Keratinocyte (primary cell): Measurements from ENCODE around the gene CINP. TPM values are rescaled to one million over a fixed set of nuclear protein-coding genes. Genes with fewer than 3 reads are reported as not detected.

ENCODE experiments used
- DNase-seq: peaks from one replicate; pipeline ENCODE4 v3.0.0-alpha.2; 2011; ENCODE audit warnings: low read depth, missing footprints, low spot score
- FAIRE-seq: peaks from 2 replicates; lab custom pipeline; 2011; peaks lifted over from hg19 to GRCh38; lab: Jason Lieb, UNC
- H2AFZ ChIP-seq: 2 replicates; pipeline ENCODE4 v1.6.0; 2012; ENCODE audit warnings: low read length, control low read depth, inconsistent platforms; ENCODE audit not compliant: control insufficient read depth
- H3K27ac ChIP-seq: 2 replicates; pipeline ENCODE4 v1.5.1; 2011; ENCODE audit warnings: low read length; ENCODE audit not compliant: control insufficient read depth, insufficient read depth
- H3K27me3 ChIP-seq: 3 replicates; pipeline ENCODE4 v1.6.0; 2011; ENCODE audit warnings: low read length; ENCODE audit not compliant: control insufficient read depth, insufficient read depth; ENCODE audit errors: extremely low read depth
- H3K36me3 ChIP-seq, 2 experiments: 2 replicates in 1 of 2; 3 replicates in 1 of 2; pipeline ENCODE4 v1.5.1; 2011; ENCODE audit warnings: low read length in 2 of 2, mild to moderate bottlenecking in 1 of 2; ENCODE audit not compliant: control insufficient read depth in 2 of 2, insufficient read depth in 2 of 2; ENCODE audit errors: extremely low read depth in 1 of 2
- H3K4me1 ChIP-seq: 3 replicates; pipeline ENCODE4 v1.5.1; 2011; ENCODE audit warnings: low read length; ENCODE audit not compliant: control insufficient read depth, insufficient read depth; ENCODE audit errors: extremely low read depth
- H3K4me2 ChIP-seq: 3 replicates; pipeline ENCODE4 v1.6.0; 2011; ENCODE audit warnings: low read depth, low read length; ENCODE audit not compliant: control insufficient read depth, insufficient read depth; ENCODE audit errors: extremely low read depth
- H3K4me3 ChIP-seq, 3 experiments: fragments of 200-600 bp in 1 of 3; sonication (generic) in 1 of 3; 2 replicates in 2 of 3; 3 replicates in 1 of 3; pipeline ENCODE4 v1.5.1; 2011 to 2016; ENCODE audit warnings: low read length in 3 of 3, mild to moderate bottlenecking in 3 of 3, control low read depth in 2 of 3, inconsistent platforms in 1 of 3, low read depth in 1 of 3, mixed read lengths in 1 of 3, mixed run types in 1 of 3, moderate library complexity in 1 of 3; ENCODE audit not compliant: control insufficient read depth in 2 of 3, insufficient read depth in 2 of 3; ENCODE audit errors: extremely low read depth in 1 of 3
- H3K79me2 ChIP-seq: 2 replicates; pipeline ENCODE4 v1.6.0; 2012; ENCODE audit warnings: low read length; ENCODE audit not compliant: control insufficient read depth, insufficient read depth
- H3K9ac ChIP-seq: 3 replicates; pipeline ENCODE4 v1.6.0; 2011; ENCODE audit warnings: low read length; ENCODE audit not compliant: control insufficient read depth, insufficient read depth; ENCODE audit errors: extremely low read depth
- H3K9me1 ChIP-seq: 3 replicates; pipeline ENCODE4 v1.6.0; 2011; ENCODE audit warnings: low read length; ENCODE audit not compliant: control insufficient read depth, insufficient read depth; ENCODE audit errors: extremely low read depth
- H3K9me3 ChIP-seq: 2 replicates; pipeline ENCODE4 v1.5.1; 2012; ENCODE audit warnings: low read depth, low read length; ENCODE audit not compliant: control insufficient read depth
- H4K20me1 ChIP-seq: 3 replicates; pipeline ENCODE4 v1.6.0; 2011; ENCODE audit warnings: low read length; ENCODE audit not compliant: control insufficient read depth, insufficient read depth; ENCODE audit errors: extremely low read depth
- EZH2 ChIP-seq: IDR thresholded peaks from one replicate; pipeline ENCODE4 v1.6.1; 2012; ENCODE audit warnings: inconsistent platforms, mild to moderate bottlenecking, low read length, moderate library complexity
- dilution Hi-C: fragments of 300-500 bp; cut with MboI; formaldehyde crosslinking; loops from one replicate; pipeline ENCODE4 v1.7.0; 2020; ENCODE audit warnings: low sequenced_read_pairs; ENCODE audit not compliant: extremely low pct_ligation_motif_present
- polyA plus RNA-seq, 5 experiments: library from polyadenylated mRNA; depleted of rRNA in 3 of 5; stranded (reverse) in 3 of 5; stranded (forward) in 1 of 5; unstranded in 1 of 5; fragments of >200 nt; gene quantifications; 1 replicate in 1 of 5; 2 replicates in 3 of 5; 3 replicates in 1 of 5; pipeline versions ENCODE4 v1.2.1 to v1.2.3, GENCODE V29; 2011 to 2012; ENCODE audit warnings: missing spikeins in 2 of 5, low read depth in 1 of 5, low replicate concordance in 1 of 5
- TF ChIP-seq, protein P1 (sequence below), 3 experiments: IDR thresholded peaks in 1 of 3; conservative IDR thresholded peaks in 1 of 3; optimal IDR thresholded peaks in 1 of 3; 2 replicates in 2 of 3; 3 replicates in 1 of 3; pipeline versions ENCODE3 to v1.5.1; 2011; ENCODE audit warnings: low read length in 3 of 3, mild to moderate bottlenecking in 3 of 3, moderate library complexity in 2 of 3, control low read depth in 1 of 3, inconsistent platforms in 1 of 3; ENCODE audit not compliant: insufficient read depth in 2 of 3; ENCODE audit errors: extremely low read depth in 1 of 3

Gene CINP
- polyA plus RNA-seq, 1 donor (not counting 4 experiments of a cell fraction or from before 2014, with no cell fraction given): 49.3 TPM

DNA sequence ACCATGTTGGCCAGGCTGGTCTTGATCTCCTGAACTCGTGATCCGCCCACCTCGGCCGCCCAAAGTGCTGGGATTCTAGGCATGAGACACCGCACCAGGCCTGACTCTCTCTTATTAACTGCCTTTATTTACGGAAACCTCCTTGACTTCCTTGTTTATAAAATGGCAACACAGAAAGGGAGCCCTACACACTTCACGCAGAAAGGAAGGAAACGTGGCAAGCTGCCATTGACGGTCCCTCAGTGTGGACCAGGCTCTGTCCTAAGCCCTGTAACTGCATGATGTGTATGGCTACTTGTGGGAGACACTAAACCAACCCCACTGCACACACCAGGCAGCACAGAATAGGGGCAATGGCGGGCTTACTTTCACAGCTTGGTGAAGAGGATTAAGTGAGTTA is 11.7 kb downstream of the CINP start:
- Histone ChIP-seq H2AFZ (no peak overlapping the region), H3K4me3 (no peak overlapping the region), H3K9me3 (no peaks in the 10 kb centered on the region), H3K9me1 (no peaks in the 10 kb centered on the region), H4K20me1 (no peaks in the 10 kb centered on the region), H3K4me2 (no peak overlapping the region), H3K27ac (no peak overlapping the region), H3K27me3 (no peaks in the 10 kb centered on the region), H3K9ac (no peak overlapping the region), H3K4me1 (no peaks in the 10 kb centered on the region), H3K79me2 (no peaks in the 10 kb centered on the region), H3K36me3 (peaks cover 22 to 25% of the 10 kb centered on the region in 2 experiments)
- no peak for TF ChIP-seq EZH2
- TF ChIP-seq, protein P1, sequence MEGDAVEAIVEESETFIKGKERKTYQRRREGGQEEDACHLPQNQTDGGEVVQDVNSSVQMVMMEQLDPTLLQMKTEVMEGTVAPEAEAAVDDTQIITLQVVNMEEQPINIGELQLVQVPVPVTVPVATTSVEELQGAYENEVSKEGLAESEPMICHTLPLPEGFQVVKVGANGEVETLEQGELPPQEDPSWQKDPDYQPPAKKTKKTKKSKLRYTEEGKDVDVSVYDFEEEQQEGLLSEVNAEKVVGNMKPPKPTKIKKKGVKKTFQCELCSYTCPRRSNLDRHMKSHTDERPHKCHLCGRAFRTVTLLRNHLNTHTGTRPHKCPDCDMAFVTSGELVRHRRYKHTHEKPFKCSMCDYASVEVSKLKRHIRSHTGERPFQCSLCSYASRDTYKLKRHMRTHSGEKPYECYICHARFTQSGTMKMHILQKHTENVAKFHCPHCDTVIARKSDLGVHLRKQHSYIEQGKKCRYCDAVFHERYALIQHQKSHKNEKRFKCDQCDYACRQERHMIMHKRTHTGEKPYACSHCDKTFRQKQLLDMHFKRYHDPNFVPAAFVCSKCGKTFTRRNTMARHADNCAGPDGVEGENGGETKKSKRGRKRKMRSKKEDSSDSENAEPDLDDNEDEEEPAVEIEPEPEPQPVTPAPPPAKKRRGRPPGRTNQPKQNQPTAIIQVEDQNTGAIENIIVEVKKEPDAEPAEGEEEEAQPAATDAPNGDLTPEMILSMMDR (optimal IDR thresholded peaks at IDR 0.05 in 1 of 3, IDR thresholded peaks at IDR 0.05 in 1 of 3, conservative IDR thresholded peaks at IDR 0.05 in 1 of 3; ENCODE audit: extremely low read depth in 1 of 3, insufficient read depth in 2 of 3, low read length in 3 of 3): no peak
- dilution Hi-C loops: no loop called here
- FAIRE-seq: no peak
- no peak for DNase-seq

DNA sequence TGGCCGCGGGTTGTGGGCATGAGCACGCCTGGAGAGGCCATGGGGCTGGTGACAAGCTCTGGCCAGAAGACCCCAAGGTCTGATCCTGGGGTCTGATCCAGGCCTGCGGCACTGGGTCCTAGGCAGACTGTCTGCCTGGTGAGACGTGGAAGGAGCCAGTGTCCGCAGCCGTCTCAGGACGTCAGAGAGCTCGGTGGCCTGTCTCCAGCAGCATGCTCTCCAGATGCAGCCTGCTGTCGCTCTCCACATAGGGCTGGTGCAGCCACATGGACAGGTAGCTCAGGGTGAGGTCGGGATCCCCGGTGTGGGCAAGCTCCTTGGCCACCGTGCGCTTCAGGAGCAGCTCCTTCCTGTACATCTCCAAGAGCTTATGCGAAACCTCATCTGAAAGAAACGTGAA is 14.3 kb downstream of the CINP start:
- no peak overlapping the region for H3K4me2 ChIP-seq
- no peaks in the 10 kb centered on the region for H3K27me3 ChIP-seq
- dilution Hi-C loops: no loop called here
- H3K27ac ChIP-seq: no peak overlapping the region
- no peak overlapping the region for H3K9ac ChIP-seq
- FAIRE-seq (no peak), DNase-seq (no peak)
- no peak for TF ChIP-seq EZH2
- TF ChIP-seq, protein P1 (optimal IDR thresholded peaks at IDR 0.05 in 1 of 3, IDR thresholded peaks at IDR 0.05 in 1 of 3, conservative IDR thresholded peaks at IDR 0.05 in 1 of 3; ENCODE audit: extremely low read depth in 1 of 3, insufficient read depth in 2 of 3, low read length in 3 of 3): no peak
- no peaks in the 10 kb centered on the region for H3K9me1 ChIP-seq
- H3K79me2 ChIP-seq: no peaks in the 10 kb centered on the region
- H4K20me1 ChIP-seq: no peaks in the 10 kb centered on the region
- H2AFZ ChIP-seq: no peak overlapping the region
- H3K9me3 ChIP-seq: no peaks in the 10 kb centered on the region
- H3K4me3 ChIP-seq: no peak overlapping the region
- no peaks in the 10 kb centered on the region for H3K4me1 ChIP-seq
- H3K36me3 ChIP-seq: peaks cover 19 to 21% of the 10 kb centered on the region in 2 experiments
